OCI-LY3 (cell line): ENCODE data around the gene JARID2.

Experiments used
- H2AFZ ChIP-seq: fragments of 200-600, 300-600 bp; shearing (Covaris generic); 2 replicates; pipeline ENCODE4 v1.6.0; 2014; ENCODE audit warnings: antibody characterized with exemption, low read depth, low read length
- H3K27ac ChIP-seq: fragments of 200-600, 300-600 bp; sonication (generic); 2 replicates; pipeline ENCODE4 v1.5.1; 2014; ENCODE audit warnings: mild to moderate bottlenecking, low read length, moderate library complexity, mixed read lengths
- H3K27me3 ChIP-seq: fragments of 200-600, 300-600 bp; sonication (generic); 2 replicates; pipeline ENCODE4 v1.6.1; 2014; ENCODE audit warnings: low read depth, low read length, mixed read lengths
- H3K36me3 ChIP-seq: fragments of 200-600, 300-600 bp; sonication (generic); replicated peaks from 2 replicates; pipeline ENCODE3; 2014; ENCODE audit warnings: low read depth, low read length, mixed read lengths
- H3K4me1 ChIP-seq: fragments of 300-600, 200-600 bp; sonication (generic); 2 replicates; pipeline ENCODE4 v1.6.1; 2014; ENCODE audit warnings: low read length, mixed read lengths
- H3K4me2 ChIP-seq: fragments of 200-600, 300-600 bp; sonication (generic); 2 replicates; pipeline ENCODE4 v1.6.1; 2014; ENCODE audit warnings: low read length, mixed read lengths
- H3K4me3 ChIP-seq: fragments of 300-600, 200-600 bp; sonication (generic); 2 replicates; pipeline ENCODE4 v1.5.1; 2014; ENCODE audit warnings: antibody characterized with exemption, mild to moderate bottlenecking, low read length, moderate library complexity
- H3K79me2 ChIP-seq: fragments of 300-600, 200-600 bp; shearing (Covaris generic); 2 replicates; pipeline ENCODE4 v1.6.1; 2014; ENCODE audit warnings: mild to moderate bottlenecking, low read length, mixed read lengths
- H3K9ac ChIP-seq: fragments of 300-600, 200-600 bp; shearing (Covaris generic); 2 replicates; pipeline ENCODE4 v1.6.0; 2014; ENCODE audit warnings: mild to moderate bottlenecking, low read length, moderate library complexity
- H3K9me3 ChIP-seq: fragments of 200-600, 300-600 bp; shearing (Covaris generic); 2 replicates; pipeline ENCODE4 v1.6.1; 2014; ENCODE audit warnings: low read length, mixed read lengths; ENCODE audit not compliant: insufficient read depth
- H4K20me1 ChIP-seq: fragments of 200-600, 300-600 bp; sonication (generic); 2 replicates; pipeline ENCODE4 v1.6.1; 2016; ENCODE audit warnings: low read length, mixed read lengths; ENCODE audit not compliant: insufficient read depth
- CTCF ChIP-seq: fragments of 200-600, 300-600 bp; sonication (generic); IDR thresholded peaks from 2 replicates; pipeline ENCODE4 v1.5.1; 2014; ENCODE audit warnings: antibody characterized with exemption, low read length, low read depth
- EZH2phosphoT487 ChIP-seq: fragments of 200-600 bp; shearing (Covaris generic); IDR thresholded peaks from 2 replicates; pipeline ENCODE4 v1.6.1; 2018; ENCODE audit warnings: antibody characterized with exemption, mixed run types, low read depth

The JARID2 gene

DNA sequence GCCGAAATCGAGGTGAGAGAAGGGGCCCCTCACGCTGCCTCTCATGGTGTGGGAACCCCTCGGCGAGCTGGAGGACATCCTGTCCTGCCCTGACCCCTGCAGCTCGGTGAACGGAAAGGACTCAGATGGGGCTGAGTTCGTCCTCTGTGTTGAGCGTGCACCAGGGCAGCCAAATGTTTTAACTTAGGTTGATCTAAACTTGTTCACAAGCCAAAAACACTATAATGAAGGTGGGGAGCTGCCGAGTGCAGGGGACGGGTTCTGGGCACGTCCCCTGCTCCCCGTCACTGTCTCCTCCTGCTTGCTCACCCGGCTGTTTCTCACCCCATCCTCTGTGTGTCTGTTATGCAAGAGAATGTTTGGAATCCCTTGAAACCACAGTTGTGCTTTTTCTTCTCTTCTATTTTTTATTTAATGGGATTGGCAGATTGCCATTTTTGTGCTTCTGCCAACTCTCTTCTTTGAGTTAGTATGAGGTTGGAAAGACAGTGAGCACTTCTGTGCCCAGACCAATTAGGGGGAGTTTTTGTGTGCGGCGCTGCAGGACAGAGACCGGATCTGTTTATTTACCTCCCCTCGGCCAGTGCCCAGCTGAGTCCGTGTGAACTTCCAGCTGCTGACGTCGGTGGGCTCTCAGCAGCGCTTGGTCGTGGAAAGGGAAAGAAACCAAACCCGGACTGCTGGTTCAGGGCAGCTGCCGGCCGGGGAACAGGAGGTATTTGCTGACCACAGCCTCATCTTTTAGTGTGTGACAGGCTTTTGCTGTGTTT, 258.9 kb downstream of the JARID2 start:
- H3K9ac ChIP-seq: no peak overlapping the region
- no peak overlapping the region for H3K4me2 ChIP-seq
- H3K79me2 ChIP-seq: no peaks in the 10 kb centered on the region
- no peaks in the 10 kb centered on the region for H3K4me1 ChIP-seq
- H3K27ac ChIP-seq: no peak overlapping the region
- H3K4me3 ChIP-seq: no peak overlapping the region
- H4K20me1 ChIP-seq: no peaks in the 10 kb centered on the region
- H2AFZ ChIP-seq: no peak overlapping the region
- no peaks in the 10 kb centered on the region for H3K27me3 ChIP-seq
- no peaks in the 10 kb centered on the region for H3K9me3 ChIP-seq
- TF ChIP-seq CTCF (no peak), EZH2phosphoT487 (no peak)
- H3K36me3 ChIP-seq: no peaks in the 10 kb centered on the region

- no peaks in the 10 kb centered on the region for H3K36me3 ChIP-seq
- no peak overlapping the region for H2AFZ ChIP-seq
- no peaks in the 10 kb centered on the region for H3K4me1 ChIP-seq
- no peak overlapping the region for H3K27ac ChIP-seq
- no peaks in the 10 kb centered on the region for H3K79me2 ChIP-seq
- H3K4me2 ChIP-seq: no peak overlapping the region
- no peak overlapping the region for H3K4me3 ChIP-seq
- H3K9me3 ChIP-seq: no peaks in the 10 kb centered on the region
- H3K27me3 ChIP-seq: no peaks in the 10 kb centered on the region
- H4K20me1 ChIP-seq: no peaks in the 10 kb centered on the region
- H3K9ac ChIP-seq: no peak overlapping the region
- TF ChIP-seq CTCF (no peak), EZH2phosphoT487 (no peak)
Measured at GRCh38 chr6:15505463-15505918, 259.6 kb downstream of the JARID2 start.

- Histone ChIP-seq H3K27ac (no peak overlapping the region), H3K9ac (no peak overlapping the region), H3K4me1 (no peaks in the 10 kb centered on the region), H4K20me1 (no peaks in the 10 kb centered on the region), H3K4me2 (no peak overlapping the region), H3K36me3 (no peaks in the 10 kb centered on the region), H2AFZ (no peak overlapping the region), H3K4me3 (no peak overlapping the region), H3K9me3 (no peaks in the 10 kb centered on the region), H3K79me2 (no peaks in the 10 kb centered on the region), H3K27me3 (no peaks in the 10 kb centered on the region)
- no peak for TF ChIP-seq CTCF
- no peak for TF ChIP-seq EZH2phosphoT487
Measured at GRCh38 chr6:15506066-15506465, 260.2 kb downstream of the JARID2 start.

- Histone ChIP-seq H3K4me1 (no peaks in the 10 kb centered on the region), H3K9ac (no peak overlapping the region), H4K20me1 (no peaks in the 10 kb centered on the region), H3K27me3 (no peaks in the 10 kb centered on the region), H2AFZ (no peak overlapping the region), H3K27ac (no peak overlapping the region), H3K36me3 (peaks cover 4% of the 10 kb centered on the region), H3K4me3 (no peak overlapping the region), H3K9me3 (no peaks in the 10 kb centered on the region), H3K4me2 (no peak overlapping the region), H3K79me2 (no peaks in the 10 kb centered on the region)
- TF ChIP-seq EZH2phosphoT487: no peak
- no peak for TF ChIP-seq CTCF
Measured at GRCh38 chr6:15507221-15507620, 261.4 kb downstream of the JARID2 start.
